NB4 (cell line): ENCODE data around the gene NRP2.

Experiments used
- CTCF ChIP-seq: IDR thresholded peaks from one replicate; pipeline ENCODE4 v1.5.1; 2012; ENCODE audit warnings: low read depth, low read length
- MAX ChIP-seq: IDR thresholded peaks from 2 replicates; pipeline ENCODE4 v1.6.1; 2011; ENCODE audit warnings: low read depth, low read length

- no peak for TF ChIP-seq MAX
- no peak for TF ChIP-seq CTCF
Observed at GRCh38 chr2:205768341-205768740, 86.0 kb downstream of the NRP2 start.
